GM21786 (cell line): Measurements from ENCODE around the gene HNRNPLL.

ENCODE experiments used
- ATAC-seq: cut with Tn5 transposase; IDR thresholded peaks from one replicate; pipeline ENCODE4 v1.9.1; 2021; ENCODE audit not compliant: unreplicated experiment

The HNRNPLL gene

DNA sequence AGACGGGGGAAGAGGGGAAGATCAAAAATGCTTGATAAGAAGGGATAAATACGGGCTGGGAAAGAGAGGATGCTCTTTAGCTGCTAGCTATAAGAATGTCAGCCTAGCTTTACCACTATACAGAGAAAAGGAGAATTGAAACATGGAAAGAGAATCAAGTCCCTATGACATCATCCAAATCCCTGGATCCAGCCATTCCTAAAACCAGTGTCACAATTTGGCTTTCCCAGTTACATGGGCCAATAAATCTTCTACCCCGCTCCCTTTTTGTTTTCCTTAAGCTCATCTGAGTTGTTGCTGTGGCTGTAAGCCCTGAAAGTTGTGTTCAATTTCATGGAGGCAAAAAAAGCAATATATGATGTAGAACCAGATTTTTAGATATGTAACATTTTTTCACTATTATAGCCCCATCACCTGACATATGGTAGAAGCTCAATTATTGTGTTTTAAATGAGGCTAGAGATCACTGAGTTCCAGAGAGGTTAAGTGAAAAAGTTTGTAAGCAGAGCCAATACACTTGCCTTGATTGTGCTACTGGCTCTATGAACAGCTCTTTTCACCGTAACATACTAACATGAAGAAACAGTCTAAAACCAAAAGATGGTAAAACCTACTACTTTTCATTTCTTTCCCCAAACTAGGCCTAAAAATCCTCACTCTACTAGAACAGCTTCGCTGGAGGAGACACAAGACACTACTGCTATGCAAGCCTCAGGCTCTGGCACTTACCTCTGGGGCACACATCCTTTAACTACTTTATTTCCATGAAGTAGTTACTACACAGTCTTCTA lies 4.3 kb downstream of the HNRNPLL start:
- no peak for ATAC-seq

GRCh38 chr2:38597115-38597514 lies 5.6 kb downstream of the HNRNPLL start:
- ATAC-seq = no peak

GRCh38 chr2:38596229-38596628 lies 6.5 kb downstream of the HNRNPLL start:
- ATAC-seq = no peak

DNA sequence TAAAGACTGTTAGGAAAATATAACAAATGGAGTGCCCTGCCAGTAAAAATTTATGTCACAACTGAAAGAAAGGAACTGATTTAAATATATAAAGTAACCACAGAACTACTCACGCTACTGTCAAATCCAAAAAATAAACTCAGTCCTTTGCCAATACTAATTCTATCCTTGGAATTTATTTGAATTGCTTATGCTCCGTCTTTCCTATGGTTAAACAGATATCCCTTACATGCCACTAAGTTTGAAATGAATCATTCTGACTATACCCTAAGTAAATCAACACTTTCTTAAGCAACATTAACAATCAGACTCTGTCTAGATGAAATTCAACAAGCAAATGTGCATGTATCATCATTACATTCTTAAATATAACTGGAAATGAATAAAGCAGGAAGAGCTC lies 9.8 kb downstream of the HNRNPLL start:
- no peak for ATAC-seq

GRCh38 chr2:38591152-38591551 lies 11.6 kb downstream of the HNRNPLL start:
- ATAC-seq = no peak

GRCh38 chr2:38590053-38590452 lies 12.7 kb downstream of the HNRNPLL start:
- no peak for ATAC-seq

DNA sequence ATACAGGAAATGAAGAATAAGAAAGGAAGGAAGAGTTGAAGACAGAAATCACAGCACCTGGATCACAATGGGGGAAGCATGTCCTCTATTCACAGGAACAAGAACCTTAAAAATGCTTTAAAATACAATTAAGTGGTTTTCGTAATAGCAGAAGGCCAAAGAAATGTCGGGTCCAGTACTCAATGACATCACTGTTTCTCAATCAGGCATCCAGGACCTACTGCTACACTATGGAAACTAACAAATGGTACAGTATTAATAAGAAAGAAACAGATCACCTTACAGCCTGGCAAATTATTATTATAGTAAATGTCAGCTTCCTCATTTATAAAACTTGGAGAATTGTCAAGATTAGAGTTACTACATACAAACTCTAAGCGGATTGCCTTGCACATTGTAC lies 15.8 kb downstream of the HNRNPLL start:
- ATAC-seq = no peak

DNA sequence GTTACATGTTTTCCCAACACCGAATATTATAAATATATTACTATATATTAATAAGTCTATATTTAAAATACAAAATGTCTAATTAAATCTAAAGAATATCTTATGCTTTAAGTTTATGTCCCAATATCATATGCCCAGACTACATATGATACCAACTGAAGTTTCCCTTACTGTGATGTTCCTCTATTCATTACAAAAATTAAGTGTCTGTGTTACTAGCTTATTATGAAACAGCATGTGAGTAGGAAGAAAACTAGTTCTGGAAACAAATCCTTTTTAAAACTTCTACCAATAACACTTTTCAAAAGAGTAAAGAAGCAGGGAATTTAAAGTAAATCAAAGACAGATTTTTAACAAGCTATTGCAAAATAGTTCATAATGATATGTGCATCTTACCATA lies 17.8 kb downstream of the HNRNPLL start:
- ATAC-seq = no peak

DNA sequence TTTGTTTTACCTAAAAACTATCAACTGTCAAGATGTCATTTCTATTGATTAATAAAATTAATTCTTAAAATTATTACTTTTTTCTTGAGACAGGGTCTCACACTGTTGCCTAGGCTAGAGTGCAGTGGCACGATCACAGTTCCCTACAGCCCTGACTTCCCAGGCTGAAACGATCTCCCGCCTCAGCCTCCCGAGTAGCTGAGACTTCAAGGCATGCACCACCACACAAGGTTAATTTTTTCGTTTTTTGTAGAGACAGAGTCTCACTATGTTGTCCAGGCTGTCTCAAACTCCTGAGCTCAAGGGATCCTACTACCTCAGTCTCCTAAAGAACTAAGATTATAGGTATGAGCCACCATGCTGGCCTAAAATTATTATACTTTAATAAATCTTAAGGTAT lies 18.7 kb downstream of the HNRNPLL start:
- ATAC-seq = no peak

DNA sequence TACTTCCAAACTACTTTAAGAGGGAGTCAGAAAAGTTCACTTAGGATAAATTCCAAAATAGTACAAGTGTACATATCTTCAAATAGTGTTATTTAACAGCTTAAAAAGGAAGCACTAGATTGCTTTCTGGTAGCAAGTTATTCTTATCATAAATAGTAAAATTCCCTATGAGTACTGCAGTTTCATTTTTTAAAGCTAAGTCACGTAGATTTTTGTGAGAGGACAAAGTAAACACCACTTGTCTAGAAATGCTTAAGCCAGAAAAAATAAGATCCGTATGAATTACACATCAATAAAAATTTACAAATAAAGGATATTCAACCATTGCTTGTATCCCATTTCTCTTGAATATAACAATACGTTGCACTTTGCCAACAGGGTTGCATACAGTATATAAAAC lies 19.2 kb downstream of the HNRNPLL start:
- no peak for ATAC-seq

GRCh38 chr2:38581193-38582147 lies 21.3 kb downstream of the HNRNPLL start:
- ATAC-seq = no peak

DNA sequence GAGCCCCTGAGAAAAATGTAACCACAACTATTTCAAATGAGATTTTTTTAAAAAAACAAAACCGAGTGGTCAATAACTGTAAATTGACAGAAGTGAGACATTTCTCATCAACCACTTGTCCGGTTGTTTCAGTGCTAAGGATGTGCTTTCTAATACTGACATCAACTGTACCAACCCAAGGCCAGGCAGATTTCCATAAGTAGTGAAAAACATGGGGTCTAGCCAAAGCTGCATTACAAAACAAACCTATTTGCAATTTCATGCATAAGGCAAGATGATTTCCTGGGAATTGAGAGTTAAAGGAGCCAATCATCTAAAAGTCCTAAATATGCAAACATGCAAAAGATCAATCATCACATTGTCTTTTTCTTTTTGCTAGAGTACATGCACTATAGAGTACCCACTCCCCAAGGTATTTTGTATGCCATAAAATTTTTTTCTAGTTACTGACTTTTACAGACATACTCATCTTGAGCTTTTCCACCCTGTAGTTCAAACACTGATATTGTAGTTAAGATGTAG lies 22.6 kb downstream of the HNRNPLL start:
- ATAC-seq = no peak

DNA sequence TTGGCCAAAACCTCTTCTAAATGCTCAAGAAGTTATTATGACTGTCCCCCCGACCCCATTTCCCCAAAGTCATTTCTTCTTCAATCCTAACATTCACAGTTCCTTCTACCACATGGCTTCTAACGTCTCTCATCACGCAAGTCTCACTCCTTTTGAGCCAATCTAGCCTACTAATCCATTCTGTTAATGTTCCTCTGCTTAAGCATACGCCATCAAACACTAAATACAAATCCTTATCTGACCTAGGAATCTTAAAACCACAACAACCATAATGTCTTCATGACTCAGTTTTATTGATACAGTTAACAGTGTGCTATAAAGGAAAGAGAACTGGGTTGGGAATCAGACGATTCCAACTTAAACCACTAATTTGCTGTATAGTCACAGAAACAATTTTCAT lies 23.9 kb downstream of the HNRNPLL start:
- ATAC-seq = no peak

DNA sequence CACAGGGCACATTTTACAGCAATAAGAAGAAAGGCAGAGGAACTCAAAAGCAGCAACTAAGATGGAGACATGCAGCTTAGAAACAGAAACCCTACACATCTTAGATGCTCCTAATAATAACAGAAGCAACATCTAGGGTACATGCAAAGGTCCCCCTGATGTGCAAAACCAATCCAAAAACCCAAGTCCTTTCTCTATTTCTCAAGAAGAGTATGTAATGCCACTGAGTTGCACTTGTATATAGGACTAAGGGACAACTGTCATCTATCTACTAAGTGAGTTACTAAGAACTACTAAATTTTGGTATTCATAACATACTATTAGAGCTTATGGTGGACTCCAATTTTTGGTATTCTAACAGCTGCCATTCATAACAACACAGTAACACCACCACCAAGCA lies 28.4 kb downstream of the HNRNPLL start:
- no peak for ATAC-seq

- ATAC-seq = no peak
Observed at GRCh38 chr2:38572167-38572566, 30.6 kb downstream of the HNRNPLL start.

GRCh38 chr2:38571193-38571592 lies 31.5 kb downstream of the HNRNPLL start:
- ATAC-seq = no peak

- ATAC-seq = no peak
Observed at GRCh38 chr2:38568724-38569436, 33.8 kb downstream of the HNRNPLL start.

DNA sequence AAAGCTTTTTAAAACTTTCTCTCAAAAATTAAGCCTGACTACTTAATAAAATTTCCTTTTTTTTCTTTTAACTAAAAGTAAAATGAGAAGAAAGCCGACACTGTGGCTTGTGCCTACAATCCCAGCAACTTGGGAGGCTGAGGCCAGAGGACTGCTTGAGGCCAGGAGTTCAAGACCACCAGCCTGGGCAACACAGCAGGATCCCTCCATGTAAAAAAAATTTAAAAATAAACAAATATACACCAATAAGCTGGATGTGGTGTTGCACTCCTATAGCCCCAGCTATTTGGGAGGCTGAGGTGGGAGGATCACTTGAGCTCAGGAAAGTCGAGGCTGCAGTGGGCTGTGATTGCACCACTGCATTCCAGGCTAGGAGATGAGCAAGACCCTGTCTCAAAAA lies 37.4 kb downstream of the HNRNPLL start:
- ATAC-seq = no peak

- no peak for ATAC-seq
Observed at GRCh38 chr2:38561691-38562090, 41.0 kb downstream of the HNRNPLL start.

DNA sequence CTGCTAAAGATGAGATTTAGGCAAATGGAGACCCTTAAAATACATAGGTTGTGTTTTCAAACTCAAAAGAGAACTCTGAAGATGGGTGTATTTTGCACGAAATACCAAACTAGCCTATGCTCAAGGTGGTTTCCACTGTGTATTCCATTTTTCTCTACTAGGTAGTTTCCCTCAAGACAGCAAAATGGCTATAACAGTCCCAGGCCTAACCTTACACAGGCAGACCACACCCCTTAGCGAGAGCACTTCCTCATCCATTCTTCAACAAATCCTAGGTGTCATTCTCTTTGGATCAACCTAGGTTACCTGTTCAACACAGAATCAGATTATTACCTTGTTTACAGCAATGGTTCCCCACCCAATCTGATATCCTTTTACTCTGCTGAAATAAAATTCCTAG lies 42.6 kb downstream of the HNRNPLL start:
- ATAC-seq = no peak

DNA sequence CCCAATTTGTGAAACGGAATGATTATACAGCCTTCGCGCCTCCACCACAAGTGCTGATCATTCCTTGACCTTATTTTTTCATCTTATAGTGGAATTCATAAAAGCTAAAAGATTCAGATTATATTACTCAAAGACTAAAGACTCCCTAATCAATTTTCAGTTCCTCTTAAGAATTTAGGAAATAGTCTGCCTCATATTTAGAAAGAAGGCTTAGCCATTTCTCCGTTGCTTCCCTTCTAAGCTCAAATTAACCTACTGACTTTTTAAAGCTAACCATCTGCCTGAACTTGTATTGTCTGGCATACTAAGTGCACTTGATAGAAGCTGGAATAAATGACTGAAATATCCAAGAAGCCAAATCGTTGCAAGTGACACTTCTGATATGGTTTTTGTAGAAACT lies 44.7 kb downstream of the HNRNPLL start:
- no peak for ATAC-seq
